ENCODE results near the gene GRIP1.

The GRIP1 gene

DNA sequence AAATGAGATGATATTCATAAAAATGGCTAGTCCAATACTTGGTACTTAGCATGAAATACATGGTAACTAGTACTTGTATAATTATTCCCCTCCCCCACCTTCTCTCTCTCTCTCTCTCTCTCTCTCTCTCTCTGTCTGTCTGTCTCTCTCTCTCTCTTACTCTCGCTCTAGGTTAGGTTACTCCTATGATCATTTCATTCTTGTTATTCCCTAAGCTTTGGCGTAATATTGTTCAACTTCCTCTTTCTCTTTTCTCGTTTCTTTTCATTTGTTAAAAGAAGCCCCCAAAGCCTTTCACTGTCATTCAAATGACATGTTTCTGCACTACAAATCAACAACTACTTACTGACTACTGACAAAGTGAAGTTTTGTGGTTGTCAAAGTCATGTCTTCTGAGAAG is 89.8 kb downstream of the GRIP1 start:
- Histone ChIP-seq H2AK5ac (ENCODE audit: low read length) (no peak overlapping the region), H2AFZ (ENCODE audit: insufficient read depth, low read length, poor library complexity) (no peak overlapping the region), H2BK12ac (ENCODE audit: low read length) (no peak overlapping the region), H3K4me2 (ENCODE audit: low read length) (no peak overlapping the region), H3K36me3 (ENCODE audit: control insufficient read depth in 1 of 2, insufficient read depth in 2 of 2, low read length in 2 of 2) (no peaks in the 10 kb centered on the region), H3K18ac (ENCODE audit: low read length) (no peak overlapping the region), H3K79me2 (ENCODE audit: control insufficient read depth, insufficient read depth, low read length, poor library complexity) (no peaks in the 10 kb centered on the region), H4K12ac (ENCODE audit: low read depth, low read length) (no peak overlapping the region), H3K4me3 (ENCODE audit: low read depth, low read length) (no peak overlapping the region), H3K4ac (ENCODE audit: low read depth, low read length) (no peak overlapping the region), H3K4me1 (ENCODE audit: control insufficient read depth in 1 of 2, insufficient read depth in 2 of 2, low read length in 2 of 2) (no peaks in the 10 kb centered on the region), H4K91ac (ENCODE audit: low read depth, low read length) (no peak overlapping the region), H2BK120ac (ENCODE audit: insufficient read depth, low read length, poor library complexity) (no peak overlapping the region), H3K9ac (ENCODE audit: low read length) (no peak overlapping the region), H3K14ac (ENCODE audit: low read length) (no peak overlapping the region), H3K27me3 (ENCODE audit: insufficient read depth, low read length) (no peaks in the 10 kb centered on the region), H3K9me3 (ENCODE audit: insufficient read depth, low read depth, low read length) (no peaks in the 10 kb centered on the region), H4K8ac (ENCODE audit: low read depth, low read length) (no peak overlapping the region), H3K79me1 (ENCODE audit: low read length) (no peaks in the 10 kb centered on the region), H3K23ac (ENCODE audit: low read length) (no peak overlapping the region), H3K27ac (ENCODE audit: low read depth, low read length) (no peak overlapping the region), H2BK5ac (ENCODE audit: low read depth, low read length, poor library complexity) (no peak overlapping the region)
- WGBS (ENCODE audit: extremely low coverage, insufficient coverage, insufficient read length) = no CpG with 5 or more reads among the region's 3 CpGs
- no peak for DNase-seq

DNA sequence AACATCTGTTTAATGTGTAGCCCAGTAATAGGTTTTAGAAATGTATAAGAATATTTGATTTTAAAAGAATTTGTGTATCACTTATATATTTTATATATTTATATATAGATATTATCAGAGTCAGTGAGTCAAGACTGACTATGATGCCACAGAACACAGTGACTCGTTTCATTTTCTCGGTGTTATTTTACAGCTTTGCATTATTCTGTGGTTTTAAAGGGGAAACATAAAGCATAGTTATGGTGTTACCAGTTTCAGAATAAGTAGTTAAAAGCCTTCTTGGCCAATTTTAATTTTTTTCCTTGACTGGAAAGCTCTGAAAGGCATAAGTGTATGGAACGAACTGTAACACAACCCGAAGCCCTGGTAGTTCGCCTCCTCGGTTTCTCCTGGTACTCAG is 91.0 kb downstream of the GRIP1 start:
- Histone ChIP-seq H3K4ac (ENCODE audit: low read depth, low read length) (no peak overlapping the region), H2BK5ac (ENCODE audit: low read depth, low read length, poor library complexity) (no peak overlapping the region), H3K27me3 (ENCODE audit: insufficient read depth, low read length) (no peaks in the 10 kb centered on the region), H2AK5ac (ENCODE audit: low read length) (no peak overlapping the region), H4K8ac (ENCODE audit: low read depth, low read length) (no peak overlapping the region), H3K36me3 (ENCODE audit: control insufficient read depth in 1 of 2, insufficient read depth in 2 of 2, low read length in 2 of 2) (no peaks in the 10 kb centered on the region), H3K79me2 (ENCODE audit: control insufficient read depth, insufficient read depth, low read length, poor library complexity) (no peaks in the 10 kb centered on the region), H4K12ac (ENCODE audit: low read depth, low read length) (no peak overlapping the region), H4K91ac (ENCODE audit: low read depth, low read length) (no peak overlapping the region), H3K27ac (ENCODE audit: low read depth, low read length) (no peak overlapping the region), H2AFZ (ENCODE audit: insufficient read depth, low read length, poor library complexity) (no peak overlapping the region), H3K4me1 (ENCODE audit: control insufficient read depth in 1 of 2, insufficient read depth in 2 of 2, low read length in 2 of 2) (no peaks in the 10 kb centered on the region), H2BK120ac (ENCODE audit: insufficient read depth, low read length, poor library complexity) (no peak overlapping the region), H3K4me2 (ENCODE audit: low read length) (no peak overlapping the region), H3K23ac (ENCODE audit: low read length) (no peak overlapping the region), H3K4me3 (ENCODE audit: low read depth, low read length) (no peak overlapping the region), H3K9ac (ENCODE audit: low read length) (no peak overlapping the region), H3K79me1 (ENCODE audit: low read length) (no peaks in the 10 kb centered on the region), H3K14ac (ENCODE audit: low read length) (no peak overlapping the region), H3K9me3 (ENCODE audit: insufficient read depth, low read depth, low read length) (no peaks in the 10 kb centered on the region), H2BK12ac (ENCODE audit: low read length) (no peak overlapping the region), H3K18ac (ENCODE audit: low read length) (no peak overlapping the region)
- no peak for DNase-seq
- no CpG with 5 or more reads among the region's 6 CpGs for WGBS (ENCODE audit: extremely low coverage, insufficient coverage, insufficient read length)

DNA sequence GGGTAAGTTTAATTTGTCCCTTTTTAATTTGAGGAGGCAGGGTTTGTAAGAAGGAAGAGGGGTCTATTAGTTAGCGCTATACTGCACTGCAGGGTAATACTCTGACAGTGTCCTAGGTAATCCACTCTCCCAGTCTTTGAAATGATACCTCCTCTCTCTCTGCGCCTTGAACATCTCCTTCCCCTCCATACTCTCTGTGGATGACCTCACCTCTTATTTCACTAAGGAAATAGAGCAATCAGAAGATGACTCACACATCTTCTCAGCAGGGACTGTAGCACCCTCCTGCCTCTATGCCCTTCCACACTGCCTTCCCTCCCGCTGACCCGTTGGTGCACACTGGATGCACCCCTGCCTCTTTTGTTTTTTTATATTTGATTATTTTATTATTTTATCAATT is 94.2 kb downstream of the GRIP1 start:
- WGBS (ENCODE audit: extremely low coverage, insufficient coverage, insufficient read length) = no CpG with 5 or more reads among the region's 4 CpGs
- no peak overlapping the region for H3K4me3 ChIP-seq (ENCODE audit: low read depth, low read length)
- H3K23ac ChIP-seq (ENCODE audit: low read length) = no peak overlapping the region
- H2AFZ ChIP-seq (ENCODE audit: insufficient read depth, low read length, poor library complexity) = no peak overlapping the region
- H3K79me1 ChIP-seq (ENCODE audit: low read length) = no peaks in the 10 kb centered on the region
- H3K9ac ChIP-seq (ENCODE audit: low read length) = no peak overlapping the region
- no peak overlapping the region for H2BK5ac ChIP-seq (ENCODE audit: low read depth, low read length, poor library complexity)
- H3K27ac ChIP-seq (ENCODE audit: low read depth, low read length) = no peak overlapping the region
- no peaks in the 10 kb centered on the region for H3K27me3 ChIP-seq (ENCODE audit: insufficient read depth, low read length)
- H2AK5ac ChIP-seq (ENCODE audit: low read length) = no peak overlapping the region
- H3K79me2 ChIP-seq (ENCODE audit: control insufficient read depth, insufficient read depth, low read length, poor library complexity) = no peaks in the 10 kb centered on the region
- no peak overlapping the region for H3K4ac ChIP-seq (ENCODE audit: low read depth, low read length)
- no peaks in the 10 kb centered on the region for H3K4me1 ChIP-seq (ENCODE audit: control insufficient read depth in 1 of 2, insufficient read depth in 2 of 2, low read length in 2 of 2)
- no peak overlapping the region for H2BK120ac ChIP-seq (ENCODE audit: insufficient read depth, low read length, poor library complexity)
- no peak overlapping the region for H3K4me2 ChIP-seq (ENCODE audit: low read length)
- H4K12ac ChIP-seq (ENCODE audit: low read depth, low read length) = no peak overlapping the region
- H3K36me3 ChIP-seq (ENCODE audit: control insufficient read depth in 1 of 2, insufficient read depth in 2 of 2, low read length in 2 of 2) = no peaks in the 10 kb centered on the region
- no peak overlapping the region for H3K18ac ChIP-seq (ENCODE audit: low read length)
- no peak overlapping the region for H2BK12ac ChIP-seq (ENCODE audit: low read length)
- H3K14ac ChIP-seq (ENCODE audit: low read length) = no peak overlapping the region
- no peaks in the 10 kb centered on the region for H3K9me3 ChIP-seq (ENCODE audit: insufficient read depth, low read depth, low read length)
- no peak for DNase-seq
- H4K91ac ChIP-seq (ENCODE audit: low read depth, low read length) = no peak overlapping the region
- no peak overlapping the region for H4K8ac ChIP-seq (ENCODE audit: low read depth, low read length)

GRCh38 chr12:66573605-66574004 is 105.3 kb downstream of the GRIP1 start:
- Histone ChIP-seq H2BK12ac (ENCODE audit: low read length) (no peak overlapping the region), H3K4me2 (ENCODE audit: low read length) (no peak overlapping the region), H3K36me3 (ENCODE audit: control insufficient read depth in 1 of 2, insufficient read depth in 2 of 2, low read length in 2 of 2) (no peaks in the 10 kb centered on the region), H3K79me2 (ENCODE audit: control insufficient read depth, insufficient read depth, low read length, poor library complexity) (no peaks in the 10 kb centered on the region), H3K4me1 (ENCODE audit: control insufficient read depth in 1 of 2, insufficient read depth in 2 of 2, low read length in 2 of 2) (no peaks in the 10 kb centered on the region), H3K4ac (ENCODE audit: low read depth, low read length) (no peak overlapping the region), H3K9ac (ENCODE audit: low read length) (no peak overlapping the region), H3K9me3 (ENCODE audit: insufficient read depth, low read depth, low read length) (no peaks in the 10 kb centered on the region), H3K27me3 (ENCODE audit: insufficient read depth, low read length) (no peaks in the 10 kb centered on the region), H3K18ac (ENCODE audit: low read length) (no peak overlapping the region), H4K12ac (ENCODE audit: low read depth, low read length) (no peak overlapping the region), H2BK5ac (ENCODE audit: low read depth, low read length, poor library complexity) (no peak overlapping the region), H4K91ac (ENCODE audit: low read depth, low read length) (no peak overlapping the region), H2AK5ac (ENCODE audit: low read length) (no peak overlapping the region), H4K8ac (ENCODE audit: low read depth, low read length) (no peak overlapping the region), H3K27ac (ENCODE audit: low read depth, low read length) (no peak overlapping the region), H3K79me1 (ENCODE audit: low read length) (no peaks in the 10 kb centered on the region), H3K4me3 (ENCODE audit: low read depth, low read length) (no peak overlapping the region), H3K14ac (ENCODE audit: low read length) (no peak overlapping the region), H3K23ac (ENCODE audit: low read length) (no peak overlapping the region), H2BK120ac (ENCODE audit: insufficient read depth, low read length, poor library complexity) (no peak overlapping the region), H2AFZ (ENCODE audit: insufficient read depth, low read length, poor library complexity) (no peak overlapping the region)
- DNase-seq = no peak
- WGBS (ENCODE audit: extremely low coverage, insufficient coverage, insufficient read length) = no CpG with 5 or more reads among the region's 5 CpGs

Data from trophoblast cell (in vitro differentiated cells and primary cell).